GM23338 (cell line): Measurements from ENCODE around the gene SUN2. TPM values are rescaled to one million over a fixed set of nuclear protein-coding genes. Genes with fewer than 3 reads are reported as not detected.

Experiments used
- ATAC-seq: fragments of 200-7000 bp; cut with Tn5 transposase; 3 replicates; pipeline ENCODE4 v1.9.1; 2020
- DNase-seq: peaks from one replicate; pipeline ENCODE4 v3.0.0-alpha.2; 2015; ENCODE audit warnings: low spot score
- H2AFZ ChIP-seq: fragments of 200-600 bp; sonication (generic); 2 replicates; pipeline ENCODE4 v1.8.0; 2016; ENCODE audit warnings: antibody characterized with exemption, mild to moderate bottlenecking, moderate library complexity
- H3F3A ChIP-seq: fragments of 200-600 bp; sonication (generic); replicated peaks from 2 replicates; pipeline ENCODE4 v1.8.0; 2017; ENCODE audit warnings: antibody characterized with exemption, mixed run types, low read depth
- H3K27ac ChIP-seq: fragments of 200-600 bp; sonication (generic); 2 replicates; pipeline ENCODE4 v1.6.1; 2016; ENCODE audit warnings: low read depth
- H3K27me3 ChIP-seq: fragments of 200-600 bp; sonication (generic); 2 replicates; pipeline ENCODE4 v1.8.0; 2016; ENCODE audit warnings: mild to moderate bottlenecking, mixed run types, moderate library complexity; ENCODE audit not compliant: insufficient read depth
- H3K36me3 ChIP-seq: fragments of 200-600 bp; sonication (generic); 2 replicates; pipeline ENCODE4 v1.8.0; 2016; ENCODE audit warnings: mild to moderate bottlenecking; ENCODE audit not compliant: insufficient read depth
- H3K4me1 ChIP-seq: fragments of 200-600 bp; sonication (generic); 2 replicates; pipeline ENCODE4 v1.8.0; 2016; ENCODE audit warnings: mild to moderate bottlenecking, moderate library complexity; ENCODE audit not compliant: insufficient read depth
- H3K4me2 ChIP-seq: fragments of 200-600 bp; sonication (generic); 2 replicates; pipeline ENCODE4 v1.7.1; 2017; ENCODE audit warnings: mixed run types
- H3K4me3 ChIP-seq: fragments of 200-600 bp; sonication (generic); 2 replicates; pipeline ENCODE4 v1.6.1; 2016; ENCODE audit warnings: mixed run types
- H3K79me2 ChIP-seq: fragments of 200-600 bp; sonication (generic); replicated peaks from 2 replicates; pipeline ENCODE4 v1.8.0; 2017; ENCODE audit warnings: mild to moderate bottlenecking; ENCODE audit not compliant: insufficient read depth
- H3K9me2 ChIP-seq: fragments of 200-600 bp; sonication (generic); 2 replicates; pipeline ENCODE4 v1.8.0; 2017; ENCODE audit not compliant: insufficient read depth
- H4K20me1 ChIP-seq: fragments of 200-600 bp; sonication (generic); replicated peaks from 2 replicates; pipeline ENCODE4 v1.8.0; 2017; ENCODE audit warnings: mild to moderate bottlenecking; ENCODE audit not compliant: insufficient read depth
- H3K27ac Mint-ChIP-seq: 2 replicates; pipeline ENCODE4 v1.8.0; 2020; ENCODE audit warnings: inconsistent platforms, mild to moderate bottlenecking, moderate library complexity, mixed read lengths
- H3K27me3 Mint-ChIP-seq: 3 replicates; pipeline ENCODE4 v1.8.0; 2022; ENCODE audit warnings: low read depth, mild to moderate bottlenecking, moderate library complexity, mixed read lengths, inconsistent platforms; ENCODE audit not compliant: insufficient read depth, poor library complexity
- H3K36me3 Mint-ChIP-seq: 3 replicates; pipeline ENCODE4 v1.8.0; 2021; ENCODE audit warnings: low read depth, mild to moderate bottlenecking, inconsistent platforms, moderate library complexity, mixed read lengths
- H3K4me1 Mint-ChIP-seq: 3 replicates; pipeline ENCODE4 v1.8.0; 2020; ENCODE audit warnings: mild to moderate bottlenecking, inconsistent platforms, mixed read lengths
- H3K4me3 Mint-ChIP-seq: 3 replicates; pipeline ENCODE4 v1.8.0; 2021; ENCODE audit warnings: moderate library complexity, mild to moderate bottlenecking, inconsistent platforms, mixed read lengths
- H3K9me3 Mint-ChIP-seq: 3 replicates; pipeline ENCODE4 v1.8.0; 2020; ENCODE audit warnings: moderate library complexity, mild to moderate bottlenecking, inconsistent platforms, mixed read lengths
- CREB1 ChIP-seq: fragments of 250-450 bp; sonication (Bioruptor Pico); IDR thresholded peaks from 2 replicates; pipeline ENCODE4 v1.5.0; 2020; ENCODE audit warnings: low read depth, mild to moderate bottlenecking, moderate library complexity
- CTCF ChIP-seq, 2 experiments: fragments of 200-600 bp in 1 of 2; sonication (generic) in 1 of 2; conservative IDR thresholded peaks; 2 replicates each; pipeline versions ENCODE4 v1.5.1 to v1.6.1; 2016 to 2017; ENCODE audit warnings: antibody characterized with exemption in 2 of 2, low read depth in 2 of 2, mild to moderate bottlenecking in 2 of 2, moderate library complexity in 1 of 2
- EZH2 ChIP-seq: fragments of 200-600 bp; sonication (generic); IDR thresholded peaks from one replicate; pipeline ENCODE4 v1.8.0; 2017; ENCODE audit warnings: antibody characterized with exemption, mild to moderate bottlenecking, low read depth; ENCODE audit not compliant: unreplicated experiment
- EZH2phosphoT487 ChIP-seq: fragments of 200-600 bp; sonication (generic); IDR thresholded peaks from one replicate; pipeline ENCODE4 v1.8.1; 2018; ENCODE audit warnings: antibody characterized with exemption; ENCODE audit not compliant: unreplicated experiment
- JUNB ChIP-seq: IDR thresholded peaks from one replicate; pipeline ENCODE4 v1.6.1; 2016; ENCODE audit warnings: antibody characterized with exemption; ENCODE audit not compliant: unreplicated experiment
- NANOG ChIP-seq: IDR thresholded peaks from 2 replicates; pipeline ENCODE4 v1.6.1; 2016; ENCODE audit warnings: antibody characterized with exemption, borderline replicate concordance
- POLR2AphosphoS5 ChIP-seq: IDR thresholded peaks from 2 replicates; pipeline ENCODE4 v1.6.1; 2016; ENCODE audit warnings: antibody characterized with exemption, low read depth
- REST ChIP-seq: IDR thresholded peaks from one replicate; pipeline ENCODE4 v1.6.1; 2018; ENCODE audit warnings: antibody characterized with exemption; ENCODE audit not compliant: unreplicated experiment
- STAT1 ChIP-seq: IDR thresholded peaks from one replicate; pipeline ENCODE4 v1.6.1; 2016; ENCODE audit warnings: antibody characterized with exemption; ENCODE audit not compliant: unreplicated experiment
- ZNF114 ChIP-seq: fragments of 250-450 bp; sonication (Bioruptor Pico); IDR thresholded peaks from 2 replicates; pipeline ENCODE4 v1.5.0; 2020; ENCODE audit warnings: mild to moderate bottlenecking, moderate library complexity
- ZNF331 ChIP-seq: fragments of 250-450 bp; sonication (Bioruptor Pico); IDR thresholded peaks from 2 replicates; pipeline ENCODE4 v1.5.0; 2020; ENCODE audit warnings: low read depth, mild to moderate bottlenecking, moderate library complexity
- ZNF462 ChIP-seq: fragments of 250-450 bp; sonication (Bioruptor Pico); IDR thresholded peaks from 2 replicates; pipeline ENCODE4 v1.5.0; 2020; ENCODE audit warnings: mild to moderate bottlenecking, moderate library complexity
- polyA plus RNA-seq: library from polyadenylated mRNA; unstranded; fragments of >200 nt; fragmentation: Nextera tagmentation; extraction: Ambion mirVana; gene quantifications from 2 replicates; pipeline ENCODE4 v1.2.1, GENCODE V29; 2016
- total RNA-seq: library from RNA; depleted of rRNA; stranded (reverse); fragments of >200 nt; shearing (Covaris generic); gene quantifications from 2 replicates; pipeline ENCODE4 v1.2.3, GENCODE V29; 2014

The SUN2 gene
- total and polyA plus RNA-seq, 2 experiments from 2014 or later: 7.2 to 17.6 TPM

GRCh38 chr22:38750638-38751037 is 5.2 kb downstream of the SUN2 start:
- H3K27ac Mint-ChIP-seq: no peak overlapping the region
- no peaks in the 10 kb centered on the region for H3F3A ChIP-seq
- TF ChIP-seq REST: no peak
- TF ChIP-seq NANOG: no peak
- TF ChIP-seq POLR2AphosphoS5: no peak
- no peak for TF ChIP-seq CTCF (conservative IDR thresholded peaks at IDR 0.05; ENCODE audit: low read depth in 2 of 2)
- no peak for TF ChIP-seq ZNF114 (CRISPR knock-in tag)
- no peak for TF ChIP-seq JUNB
- no peak for TF ChIP-seq EZH2
- no peak for TF ChIP-seq STAT1
- no peak for TF ChIP-seq CREB1 (CRISPR knock-in tag)
- TF ChIP-seq EZH2phosphoT487: no peak
- no peak for TF ChIP-seq ZNF462 (CRISPR knock-in tag)
- no peak for TF ChIP-seq ZNF331
- H3K9me3 Mint-ChIP-seq: no peaks in the 10 kb centered on the region
- peaks cover 9% of the 10 kb centered on the region for H3K27me3 Mint-ChIP-seq
- no peaks in the 10 kb centered on the region for H3K36me3 ChIP-seq
- no peak overlapping the region for H3K27ac ChIP-seq
- H3K36me3 Mint-ChIP-seq: peaks cover 3% of the 10 kb centered on the region; the same call in 2 of the 3 replicates
- H3K9me2 ChIP-seq: no peaks in the 10 kb centered on the region
- H3K4me1 ChIP-seq: peaks cover 17% of the 10 kb centered on the region; the same call in 1 of the 2 replicates
- no peak overlapping the region for H2AFZ ChIP-seq
- H4K20me1 ChIP-seq: no peaks in the 10 kb centered on the region
- DNase-seq (no peak), ATAC-seq (no peak)
- peaks cover 12% of the 10 kb centered on the region for H3K4me1 Mint-ChIP-seq
- 0 out of 2 replicates have a peak, but pooled peaks cover 3% of the 10 kb centered on the region for H3K27me3 ChIP-seq
- H3K4me3 ChIP-seq: no peak overlapping the region
- H3K4me2 ChIP-seq: no peak overlapping the region
- H3K4me3 Mint-ChIP-seq: no peak overlapping the region
- no peaks in the 10 kb centered on the region for H3K79me2 ChIP-seq
